CD4-positive, alpha-beta T cell treated with Interleukin-1 beta for 1 hour (primary cell): ENCODE measurements around the gene RNF130.
"Not testable (repeated sequence)": the region's sequence is repeated elsewhere in the genome, so short reads cannot be mapped to it uniquely, and the experiment has no call there.

ENCODE experiments used
- DNase-seq, 2 donors: peaks; one replicate each; pipeline ENCODE4 v3.0.0-alpha.2; 2020 to 2022

Gene RNF130

DNA sequence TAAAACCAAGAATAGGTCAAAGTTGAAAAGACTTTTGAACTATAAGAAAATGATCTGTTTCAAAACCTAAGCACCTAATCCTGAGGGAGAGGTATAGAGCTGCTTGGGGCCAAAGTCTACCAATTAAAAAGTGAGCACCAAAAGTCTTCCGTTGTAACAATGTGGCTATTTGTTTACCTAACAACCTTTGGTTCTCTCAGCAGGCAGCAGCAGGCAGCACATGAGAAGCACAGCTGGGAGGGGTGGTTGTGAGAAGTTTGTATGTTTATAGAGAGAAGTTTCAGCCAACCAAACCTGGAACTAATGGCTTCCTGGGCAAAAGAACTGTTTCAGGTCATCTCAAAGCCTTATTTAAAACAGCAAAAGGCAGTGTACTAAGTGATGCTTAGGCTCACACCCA is 104.1 kb downstream of the RNF130 start:
- DNase-seq: no peak

DNA sequence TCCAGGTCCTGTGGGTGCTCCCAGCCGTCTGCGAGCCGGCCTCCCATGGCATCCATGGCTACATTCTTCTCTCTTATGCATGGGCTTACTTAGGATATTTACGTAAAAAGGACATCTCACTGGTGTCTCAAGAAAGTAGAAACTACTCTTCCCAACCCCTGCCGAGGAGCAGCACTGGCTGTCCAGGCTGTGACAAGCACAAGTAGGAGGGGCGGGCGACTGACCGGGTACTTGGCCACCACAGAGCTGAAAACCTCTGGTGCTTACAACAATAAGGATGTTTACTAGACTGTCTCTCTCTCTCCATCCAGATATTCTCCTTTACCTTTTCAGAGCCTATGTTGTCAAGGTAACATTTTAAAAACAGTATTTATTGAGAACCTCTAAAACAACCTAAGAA is 107.5 kb downstream of the RNF130 start:
- DNase-seq: no peak

DNA sequence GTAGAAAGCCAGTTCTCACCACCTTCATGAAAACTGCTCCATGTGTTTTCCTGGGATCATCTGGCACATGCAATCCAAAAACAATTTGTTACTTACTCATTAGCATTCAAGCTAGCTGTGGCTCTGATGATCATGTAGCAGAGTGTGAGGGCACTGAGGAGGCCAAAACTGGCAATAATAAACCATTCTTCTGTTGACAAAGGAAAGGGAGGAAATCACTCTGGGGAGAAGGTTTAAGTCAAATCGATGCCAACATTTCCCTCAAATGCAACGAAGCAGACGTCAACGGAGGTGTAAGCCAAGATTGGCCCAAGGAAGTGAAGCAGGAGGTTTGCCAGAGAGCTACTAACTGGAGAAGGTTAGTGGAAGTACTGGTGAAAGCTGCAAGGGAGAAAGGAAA is 108.2 kb downstream of the RNF130 start:
- no peak for DNase-seq

DNA sequence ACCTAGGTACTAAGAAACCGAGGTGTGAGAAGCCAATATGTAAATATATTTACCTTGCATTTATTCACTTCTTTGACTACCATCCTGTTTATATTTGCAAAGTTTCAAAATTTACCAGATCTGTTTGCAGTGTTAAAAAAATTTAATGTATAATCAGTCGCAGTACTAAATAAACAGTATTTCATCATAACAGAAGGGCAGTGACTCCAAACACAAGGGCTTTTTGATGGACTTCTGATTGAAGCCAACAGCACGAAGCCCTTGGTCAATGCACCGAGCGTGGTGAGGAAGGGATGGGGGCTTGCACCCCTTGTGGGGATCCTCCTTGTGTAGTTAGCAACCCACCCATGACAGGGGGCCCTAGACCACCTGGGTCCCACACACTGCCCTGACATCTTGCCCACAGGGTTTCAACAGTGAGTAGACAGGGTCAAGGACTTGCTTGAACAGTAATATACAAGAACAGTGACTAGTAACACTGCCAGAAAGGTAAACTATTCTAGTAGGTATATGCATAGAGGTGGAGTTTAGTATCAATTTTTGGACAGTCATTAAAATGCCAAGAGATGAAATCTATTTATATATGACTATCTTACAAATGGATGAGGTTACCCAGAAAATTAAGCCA is 111.2 kb downstream of the RNF130 start:
- DNase-seq: no peak

DNA sequence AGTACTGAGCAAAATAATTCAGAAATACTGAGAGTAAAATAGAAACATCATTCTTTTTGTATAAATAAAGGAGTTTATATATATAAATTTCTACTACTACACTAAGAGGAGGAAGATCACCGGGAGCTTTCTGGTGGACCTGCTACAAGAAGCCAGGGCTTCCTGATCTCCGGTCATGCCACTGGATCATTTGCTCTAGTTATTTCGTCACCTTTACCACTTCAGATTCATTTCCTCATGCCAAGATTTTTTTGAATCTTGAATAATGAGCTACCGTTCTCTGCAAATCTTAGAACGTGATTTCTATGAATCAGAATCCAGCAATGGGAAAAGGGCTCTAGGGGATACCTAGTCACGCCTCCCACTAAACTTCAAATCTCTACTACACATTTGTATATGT is 111.9 kb downstream of the RNF130 start:
- no peak for DNase-seq

DNA sequence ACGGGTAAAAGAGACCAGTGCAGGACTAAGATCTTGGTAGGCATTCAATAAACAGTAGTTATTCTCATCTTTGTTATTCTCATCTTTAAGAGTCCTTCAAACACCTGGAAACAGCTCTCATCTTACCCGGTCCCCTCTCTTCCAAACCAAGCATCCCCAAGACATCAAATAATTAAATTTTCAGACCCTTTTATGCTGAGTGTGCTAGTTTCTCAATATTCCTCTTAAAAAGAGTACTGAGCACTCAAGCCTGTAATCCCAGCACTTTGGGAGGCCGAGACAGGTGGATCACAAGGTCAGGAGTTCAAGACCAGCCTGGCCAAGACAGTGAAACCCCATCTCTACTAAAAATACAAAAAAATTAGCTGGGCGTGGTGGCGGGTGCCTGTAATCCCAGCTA is 112.4 kb downstream of the RNF130 start:
- not testable (repeated sequence) for DNase-seq

DNA sequence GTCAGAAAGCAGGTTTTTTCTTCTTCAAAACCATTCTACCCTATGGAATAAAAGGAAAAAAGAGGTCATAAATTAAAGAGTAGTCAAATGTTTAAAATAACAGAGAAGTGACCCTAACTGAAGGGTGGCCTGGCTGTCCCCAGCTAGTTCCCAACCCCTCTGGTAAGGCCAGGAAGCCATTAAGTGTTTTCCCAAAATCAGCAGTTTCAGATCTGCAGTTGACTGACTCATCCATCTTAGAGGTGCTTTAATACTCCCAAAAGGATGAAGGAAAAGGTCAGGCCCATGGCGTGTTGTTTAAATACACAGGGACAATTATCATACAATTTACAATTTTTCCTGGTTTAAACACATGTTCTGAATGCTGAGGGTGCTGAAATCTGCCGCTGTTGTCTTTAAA is 115.9 kb downstream of the RNF130 start:
- DNase-seq: no peak

DNA sequence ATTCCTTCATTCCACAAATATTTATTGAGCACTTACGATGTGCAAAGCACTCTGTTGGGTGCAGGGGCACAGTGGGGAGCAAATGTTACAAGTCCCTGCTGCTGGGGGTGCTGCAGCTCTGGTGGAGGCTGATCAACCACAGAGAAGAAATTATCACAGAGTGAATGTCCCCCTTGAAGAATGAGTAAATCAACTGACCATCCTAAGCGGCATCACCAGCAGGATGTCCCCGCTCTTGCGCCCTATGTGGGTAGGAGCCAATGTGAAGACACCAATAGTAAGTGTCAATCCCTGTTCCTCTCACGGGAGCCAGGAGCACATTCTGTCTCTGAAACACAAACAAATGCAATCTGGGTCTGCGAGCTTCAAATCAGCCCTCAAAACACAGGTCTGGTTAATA is 116.5 kb downstream of the RNF130 start:
- no peak for DNase-seq

DNA sequence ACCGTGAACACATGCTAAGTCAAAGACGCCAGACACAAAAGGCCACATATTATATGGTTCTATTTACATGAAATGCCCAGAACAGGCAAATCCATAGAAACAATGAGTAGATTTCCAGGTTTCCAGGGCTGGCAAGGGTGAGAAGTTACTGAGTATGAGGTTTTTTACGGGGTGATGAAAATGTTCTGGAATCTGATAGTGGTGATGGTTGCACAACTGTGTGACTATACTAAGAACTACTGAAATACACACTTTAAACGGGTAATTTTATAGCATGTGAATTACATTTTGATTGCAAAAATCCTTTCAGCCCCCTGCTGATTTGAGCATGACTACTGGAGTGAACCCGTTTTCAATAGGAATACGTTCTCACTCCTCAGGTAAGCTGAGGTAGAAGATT is 117.1 kb downstream of the RNF130 start:
- DNase-seq: no peak

DNA sequence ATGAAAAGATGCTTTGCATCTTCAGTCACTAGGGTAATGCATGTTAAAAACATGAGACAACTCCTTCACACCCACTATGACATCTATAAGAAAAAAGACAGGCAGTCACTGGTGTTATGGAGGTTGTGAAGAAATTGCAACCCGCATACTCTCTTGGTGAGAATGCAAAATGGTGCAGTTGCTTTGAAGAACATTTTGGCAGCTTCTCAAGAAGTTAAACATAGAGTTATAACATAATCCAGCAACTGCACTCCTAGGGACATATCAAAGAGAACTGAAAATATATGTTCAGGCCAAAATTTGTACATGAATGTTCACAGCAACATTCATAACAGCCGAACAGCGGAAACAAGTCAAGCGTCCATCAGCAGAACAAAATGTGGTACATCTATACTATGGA is 117.6 kb downstream of the RNF130 start:
- DNase-seq: no peak

DNA sequence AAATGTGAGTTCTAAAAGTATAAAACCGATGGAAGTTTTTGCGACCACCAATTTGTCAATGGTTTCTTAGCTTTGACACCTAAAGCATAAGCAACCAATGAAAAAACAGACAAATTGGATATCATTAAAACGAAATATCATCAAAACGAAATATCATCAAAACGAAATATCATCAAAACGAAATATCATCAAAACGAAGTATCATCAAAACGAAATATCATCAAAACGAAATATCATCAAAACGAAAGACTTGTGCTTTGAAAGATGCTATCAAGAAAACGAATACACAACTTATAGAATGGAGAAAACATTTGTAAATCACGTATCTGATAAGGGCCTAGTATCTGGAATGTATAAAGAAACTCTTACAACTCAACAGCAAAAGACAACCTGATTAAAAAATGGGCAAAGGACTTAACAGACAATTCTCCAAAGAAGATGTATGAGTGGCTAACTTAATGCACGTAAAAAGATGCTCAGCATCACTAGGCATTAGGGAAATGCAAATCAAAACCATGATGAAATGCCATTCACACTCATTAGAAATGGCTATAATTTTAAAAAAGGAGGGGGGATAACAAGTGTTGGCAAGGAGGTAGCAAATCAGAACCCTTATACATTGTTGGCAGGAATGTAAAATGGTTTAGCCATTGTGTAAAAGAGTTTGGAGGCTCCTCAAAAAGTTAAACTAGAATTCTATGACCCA is 134.4 kb downstream of the RNF130 start:
- DNase-seq: no peak

DNA sequence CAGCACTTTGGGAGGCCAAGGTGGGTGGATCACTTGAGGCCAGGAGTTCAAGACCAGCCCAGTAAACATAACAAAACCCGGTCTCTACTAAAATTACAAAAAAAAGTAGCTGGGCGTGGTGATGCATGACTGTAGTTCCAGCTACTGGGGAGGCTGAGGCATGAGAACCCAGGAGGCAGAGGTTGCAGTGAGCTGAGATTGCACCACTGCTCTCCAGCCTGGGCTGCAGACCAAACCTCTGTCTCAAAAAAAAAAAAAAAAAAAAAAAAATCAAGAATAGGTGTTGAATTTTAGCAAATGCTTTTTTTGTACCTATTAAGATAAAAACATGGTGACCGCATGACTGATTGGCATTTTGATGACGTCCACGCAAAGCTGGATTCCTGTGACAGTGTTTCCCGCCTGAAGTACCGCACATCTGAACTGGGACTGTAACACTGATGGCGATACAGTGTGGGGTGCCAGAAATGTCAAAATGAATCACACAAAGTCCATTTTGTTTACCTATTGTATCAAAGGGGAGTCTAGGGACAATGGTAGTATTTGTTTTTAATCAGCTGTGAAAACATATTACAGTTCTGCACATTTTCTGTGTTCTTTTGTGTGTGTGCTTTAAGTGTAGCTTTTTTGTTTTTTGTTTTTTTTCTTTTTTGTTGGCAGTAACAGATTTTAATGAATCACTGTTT is 140.6 kb downstream of the RNF130 start:
- DNase-seq: no peak

DNA sequence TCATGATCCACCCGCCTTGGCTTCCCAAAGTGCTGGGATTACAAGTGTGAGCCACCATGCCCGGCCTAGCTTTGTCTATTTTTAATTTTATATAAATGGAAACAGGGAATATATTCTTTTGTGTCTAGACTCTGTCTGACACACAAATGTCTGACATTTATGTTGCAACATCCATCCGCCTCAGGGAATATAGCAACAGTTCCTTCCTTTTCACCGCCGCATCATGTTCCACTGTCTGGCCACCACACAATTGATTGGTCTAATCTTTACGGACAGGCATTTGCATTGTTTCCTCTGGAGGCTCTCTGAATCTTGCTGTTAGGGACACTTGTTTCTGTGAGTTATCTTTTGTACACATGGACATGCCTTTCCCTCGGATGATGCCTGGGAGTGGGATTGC is 143.7 kb downstream of the RNF130 start:
- no peak for DNase-seq

DNA sequence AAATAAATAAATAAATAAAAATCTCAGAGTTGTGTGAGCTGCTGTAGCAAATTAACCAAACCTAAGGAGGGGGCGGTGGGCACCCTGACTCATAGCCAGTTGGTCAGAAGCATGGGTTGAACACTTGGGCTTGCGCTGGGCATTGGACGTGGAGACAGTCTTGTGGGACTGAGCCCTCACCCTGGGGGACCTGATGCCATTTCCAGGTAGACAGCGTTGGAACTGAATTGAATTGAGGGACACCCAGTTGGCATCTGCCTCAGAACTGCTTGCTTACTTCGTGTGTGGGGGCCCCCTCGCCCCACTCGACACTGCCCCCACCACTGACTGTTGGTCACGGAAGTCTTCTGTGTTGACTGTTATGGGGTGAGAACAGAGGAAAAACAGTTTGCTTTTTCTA is 144.9 kb downstream of the RNF130 start:
- DNase-seq: no peak

DNA sequence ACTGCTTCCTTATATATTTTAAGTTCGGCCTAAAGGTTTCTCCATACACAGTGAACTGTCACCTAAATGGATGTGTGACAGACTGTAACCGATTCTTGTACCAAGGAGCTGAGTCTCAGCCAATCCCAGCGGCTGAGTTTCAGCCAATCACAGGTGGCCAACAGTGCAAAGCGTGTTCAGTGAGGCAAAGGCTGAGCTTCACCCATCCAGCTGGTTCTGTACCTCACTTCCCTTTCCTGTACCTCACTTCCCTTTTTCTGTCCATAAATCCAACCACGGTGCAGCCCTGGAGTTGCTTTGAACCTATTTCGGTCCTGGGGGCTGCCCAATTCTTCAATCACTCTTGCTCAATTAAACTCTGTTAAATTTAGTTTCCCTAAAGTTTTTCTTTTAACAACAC is 148.1 kb downstream of the RNF130 start:
- peak in 1 of 2 donors; percentile 54 for DNase-seq

DNA sequence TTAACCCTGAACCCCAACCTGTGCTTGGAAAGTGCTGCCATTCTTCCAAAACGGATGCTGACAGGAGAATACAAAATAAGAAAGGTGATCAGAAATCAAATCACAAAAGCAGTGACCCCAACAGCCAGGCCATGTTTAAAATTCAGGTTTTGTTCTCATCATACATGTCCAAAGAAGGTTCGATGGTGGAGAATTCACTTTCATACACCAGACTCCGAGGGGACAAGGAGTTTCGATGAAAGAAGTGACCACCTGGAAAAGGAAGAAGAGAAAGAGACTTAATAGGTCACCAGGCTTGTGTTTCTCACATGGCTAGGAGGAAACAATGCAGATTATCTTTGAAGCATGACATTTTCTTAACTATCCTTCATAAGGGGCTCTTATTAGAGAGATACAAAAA is 151.4 kb downstream of the RNF130 start:
- DNase-seq: no peak

DNA sequence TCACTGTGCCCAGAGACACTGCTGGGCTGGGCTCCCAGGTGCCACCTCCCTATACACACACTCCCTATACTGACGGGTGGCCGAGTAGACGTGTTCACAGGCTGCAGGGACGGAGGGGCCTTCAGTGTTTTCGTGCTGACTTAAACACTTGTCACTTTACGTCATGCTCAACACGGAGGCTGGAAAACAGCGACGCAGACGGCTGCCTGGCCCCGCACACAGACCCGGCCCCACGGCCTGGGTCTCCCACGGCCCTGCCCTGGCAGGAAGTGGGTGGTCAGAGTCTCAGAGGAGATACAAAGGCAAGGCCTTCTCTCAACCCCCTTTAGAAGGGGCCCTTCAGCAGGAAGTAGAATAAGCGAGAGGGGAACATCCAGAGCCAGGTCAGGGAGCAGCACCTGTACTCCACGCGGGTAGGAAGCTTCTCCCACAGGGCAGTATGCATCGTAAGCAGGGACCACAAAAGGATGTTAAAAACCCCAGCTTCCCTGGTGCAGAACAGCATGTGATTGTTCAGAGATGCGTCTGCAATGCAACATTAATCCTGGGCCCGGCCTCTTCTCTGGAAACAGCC is 152.0 kb downstream of the RNF130 start:
- DNase-seq: no peak

DNA sequence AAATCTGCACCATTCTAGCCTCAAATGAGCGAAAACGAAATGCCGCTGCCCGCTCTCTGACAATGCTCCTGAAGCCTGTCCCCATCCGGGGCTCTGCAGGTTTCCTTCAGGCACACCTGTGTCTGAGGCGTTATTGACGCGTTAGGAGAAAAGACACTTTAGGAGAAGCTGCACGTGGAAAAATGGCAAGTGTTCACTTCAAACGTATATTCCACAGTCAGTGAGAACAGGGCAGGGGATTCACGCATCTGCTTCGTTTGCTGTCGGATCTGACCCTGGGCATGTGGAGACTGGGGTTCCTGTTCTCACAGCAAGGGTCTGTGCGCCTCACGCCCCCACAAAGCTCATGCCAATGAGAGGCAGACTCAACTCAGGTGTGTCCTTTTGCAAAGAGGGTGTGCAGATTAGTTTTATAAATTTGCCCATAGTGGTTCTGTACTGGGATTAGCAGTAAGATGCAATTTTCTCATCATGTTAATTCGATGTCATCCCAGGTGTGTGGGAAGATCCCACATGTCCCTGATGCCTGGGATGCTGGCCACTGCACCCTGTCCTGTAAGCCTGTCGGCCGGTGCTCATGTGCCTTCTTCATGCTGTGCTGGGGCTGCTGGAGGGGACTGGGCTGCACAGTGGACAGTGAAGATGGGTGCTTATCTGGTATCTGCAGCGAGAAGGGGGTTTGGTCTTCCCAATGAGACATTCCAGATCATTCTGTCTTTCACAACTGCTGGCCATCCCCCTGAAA is 152.6 kb downstream of the RNF130 start:
- no peak for DNase-seq

DNA sequence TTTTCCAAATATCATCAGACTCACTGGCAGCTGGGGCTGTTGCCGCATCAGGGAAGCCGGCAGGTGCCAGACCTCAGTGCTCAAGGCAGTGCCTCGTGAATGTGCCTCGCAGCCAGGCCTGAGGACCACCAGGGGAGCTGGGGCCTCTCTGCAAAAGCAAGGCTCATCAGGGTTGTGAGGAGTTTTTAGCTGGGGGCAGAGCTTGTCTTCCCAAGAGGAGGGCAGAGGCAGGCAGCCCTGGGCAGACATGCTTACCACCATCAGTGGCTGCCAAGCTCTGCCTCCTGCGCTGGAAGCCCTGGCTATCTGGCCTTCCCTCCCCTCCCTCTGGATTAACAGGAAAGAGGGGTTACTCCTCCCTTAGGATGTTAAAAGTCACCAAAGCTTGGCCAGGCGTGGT is 155.0 kb downstream of the RNF130 start:
- no peak for DNase-seq

DNA sequence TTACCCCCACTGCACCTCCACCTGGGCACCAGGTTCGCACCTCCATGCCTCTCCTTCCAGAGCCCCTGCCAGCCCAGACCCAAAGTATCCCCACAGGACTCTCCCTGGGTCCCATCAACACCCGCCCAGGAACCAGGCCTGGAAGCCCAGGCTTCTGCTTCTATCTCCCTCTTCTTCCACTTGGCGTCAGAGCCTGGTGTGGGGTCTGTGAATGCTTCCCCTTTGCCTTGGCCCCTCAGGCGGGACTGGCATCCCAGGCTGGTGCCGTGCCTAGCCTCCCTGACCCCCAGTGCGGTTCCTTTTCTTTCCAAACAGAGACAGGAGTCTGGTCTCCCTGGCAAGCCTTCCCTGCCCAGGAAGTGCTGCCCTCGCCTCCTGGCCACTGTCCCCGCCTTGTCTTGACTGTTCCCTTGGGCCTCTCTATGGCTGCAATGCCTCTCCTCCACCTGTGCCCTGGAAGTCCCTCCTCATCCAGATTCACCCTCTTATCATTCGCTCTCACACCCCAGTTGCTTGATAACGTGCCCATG is 156.1 kb downstream of the RNF130 start:
- DNase-seq: no peak

DNA sequence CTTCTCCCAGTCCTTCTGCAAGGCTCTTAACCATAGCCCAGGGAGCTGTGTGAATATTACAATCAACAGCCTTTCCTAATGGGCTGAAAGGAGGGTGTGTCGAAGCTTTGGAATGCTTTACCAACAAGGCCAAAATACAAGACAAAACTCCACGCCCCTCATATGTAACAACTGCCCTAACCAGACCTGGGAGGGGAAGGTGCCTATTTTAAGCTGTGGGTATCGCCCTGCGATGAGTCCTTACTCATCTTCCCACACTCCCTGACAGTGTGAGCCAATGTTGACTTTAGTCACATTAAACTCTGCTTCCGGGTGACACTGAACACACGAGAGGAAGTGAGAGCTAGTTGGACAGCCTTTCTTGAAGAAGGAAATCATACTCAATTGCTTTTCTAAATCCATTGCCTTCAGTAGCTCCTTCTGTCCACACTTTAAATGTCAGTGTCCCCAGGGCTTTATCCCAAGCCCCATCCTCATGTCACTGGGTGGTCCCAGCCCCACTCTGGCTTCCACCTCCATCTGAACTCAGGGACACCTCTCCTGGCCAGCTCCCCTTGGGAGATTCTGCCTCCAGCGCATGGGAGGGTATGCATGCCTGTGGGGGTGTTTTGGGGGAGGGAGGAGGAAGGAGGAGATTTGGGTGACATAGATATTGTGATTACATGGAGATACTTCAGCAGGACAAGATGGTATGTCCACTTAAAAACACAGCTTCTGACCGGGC is 157.4 kb downstream of the RNF130 start:
- DNase-seq: peak; percentile 6 to 51

DNA sequence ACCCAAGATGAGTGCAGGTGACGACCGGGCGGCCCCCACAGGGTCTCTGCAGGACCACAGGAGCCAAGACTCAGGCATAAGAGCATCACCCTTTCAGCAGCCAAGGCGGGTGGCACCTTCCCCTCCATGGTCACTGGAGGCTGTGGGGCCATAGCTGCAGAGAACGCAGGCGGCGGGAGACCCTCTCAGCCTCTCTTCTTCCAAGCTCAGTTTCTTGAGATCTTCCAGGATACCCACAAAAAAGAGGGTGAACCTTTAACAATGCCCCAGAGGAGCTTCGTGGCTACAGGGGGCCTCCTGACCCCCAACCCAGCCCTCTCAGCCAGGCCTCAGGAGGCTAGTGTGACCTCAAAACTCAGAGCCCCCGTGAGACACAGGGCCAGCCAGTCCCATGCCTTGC is 158.1 kb downstream of the RNF130 start:
- DNase-seq: no peak
